ENCODE data around the gene DOCK3.

DNA sequence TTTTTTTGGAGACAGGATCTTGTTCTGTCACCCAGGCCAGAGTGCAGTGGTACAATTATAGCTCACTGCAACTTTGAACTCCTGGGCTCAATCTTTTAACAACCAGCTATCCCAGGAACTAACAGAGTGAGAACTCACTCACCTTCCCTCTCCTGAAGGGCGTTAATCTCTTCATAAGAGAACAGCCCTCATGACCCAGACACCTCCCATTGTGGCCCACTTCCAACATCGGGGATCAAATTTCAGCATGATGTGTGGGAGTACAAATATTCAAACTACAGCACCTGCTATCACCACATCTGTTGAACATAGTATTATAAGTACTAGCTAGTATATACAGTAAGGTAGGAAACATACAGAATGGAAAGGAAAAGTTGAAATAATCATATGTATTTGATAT, 132.5 kb downstream of the DOCK3 start:
- TF ChIP-seq BHLHE40 (IDR thresholded peaks at IDR 0.05; ENCODE audit: low read depth, low read length): no peak
- no peak for TF ChIP-seq REST (IDR thresholded peaks at IDR 0.05)
- TF ChIP-seq POLR2A (IDR thresholded peaks at IDR 0.05; ENCODE audit: low read length): no peak
- TF ChIP-seq, protein P1, sequence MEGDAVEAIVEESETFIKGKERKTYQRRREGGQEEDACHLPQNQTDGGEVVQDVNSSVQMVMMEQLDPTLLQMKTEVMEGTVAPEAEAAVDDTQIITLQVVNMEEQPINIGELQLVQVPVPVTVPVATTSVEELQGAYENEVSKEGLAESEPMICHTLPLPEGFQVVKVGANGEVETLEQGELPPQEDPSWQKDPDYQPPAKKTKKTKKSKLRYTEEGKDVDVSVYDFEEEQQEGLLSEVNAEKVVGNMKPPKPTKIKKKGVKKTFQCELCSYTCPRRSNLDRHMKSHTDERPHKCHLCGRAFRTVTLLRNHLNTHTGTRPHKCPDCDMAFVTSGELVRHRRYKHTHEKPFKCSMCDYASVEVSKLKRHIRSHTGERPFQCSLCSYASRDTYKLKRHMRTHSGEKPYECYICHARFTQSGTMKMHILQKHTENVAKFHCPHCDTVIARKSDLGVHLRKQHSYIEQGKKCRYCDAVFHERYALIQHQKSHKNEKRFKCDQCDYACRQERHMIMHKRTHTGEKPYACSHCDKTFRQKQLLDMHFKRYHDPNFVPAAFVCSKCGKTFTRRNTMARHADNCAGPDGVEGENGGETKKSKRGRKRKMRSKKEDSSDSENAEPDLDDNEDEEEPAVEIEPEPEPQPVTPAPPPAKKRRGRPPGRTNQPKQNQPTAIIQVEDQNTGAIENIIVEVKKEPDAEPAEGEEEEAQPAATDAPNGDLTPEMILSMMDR (IDR thresholded peaks at IDR 0.05): no peak
- TF ChIP-seq MAZ (IDR thresholded peaks at IDR 0.05; ENCODE audit: borderline replicate concordance, low read depth, low read length): no peak
- no peak for TF ChIP-seq RFX5 (IDR thresholded peaks at IDR 0.05)
- no peak for TF ChIP-seq RCOR1 (IDR thresholded peaks at IDR 0.05; ENCODE audit: low read depth, low read length)
- no peak for TF ChIP-seq USF2 (IDR thresholded peaks at IDR 0.05)

Data from A549 (cell line).